Measurements from ENCODE around the gene PPP6R3. TPM values are rescaled to one million over a fixed set of nuclear protein-coding genes. Genes with fewer than 3 reads are reported as not detected.
"Not testable (repeated sequence)": the region's sequence is repeated elsewhere in the genome, so short reads cannot be mapped to it uniquely, and the experiment has no call there.

Gene PPP6R3
- total RNA-seq, 1 donor: 232 TPM

DNA sequence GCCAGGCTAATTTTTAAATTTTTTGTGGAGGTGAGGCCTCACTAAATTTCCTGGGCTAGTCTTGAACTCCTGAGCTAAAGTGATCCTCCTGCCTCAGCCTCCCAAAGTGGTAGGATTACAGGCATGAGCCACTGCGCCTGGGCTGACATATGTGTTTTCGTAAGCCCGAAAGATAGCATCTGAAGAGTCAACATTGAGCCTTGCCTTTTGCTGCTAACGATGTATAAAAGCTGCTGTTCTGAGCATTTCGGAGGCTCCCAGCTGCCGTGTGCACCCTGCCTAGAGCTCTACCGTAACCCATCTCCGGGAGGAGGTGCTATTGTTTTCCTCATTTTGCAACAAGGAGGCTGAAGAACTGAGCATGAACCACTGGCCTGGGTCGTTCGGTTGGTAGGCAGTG is 18.1 kb upstream of the PPP6R3 start:
- Histone ChIP-seq H3K4me3 (ENCODE audit: low read length) (no peak overlapping the region), H3K4me1 (ENCODE audit: insufficient read depth, low read length) (peaks cover 5% of the 10 kb centered on the region), H3K9me3 (ENCODE audit: low read depth, low read length) (no peaks in the 10 kb centered on the region), H3K27me3 (ENCODE audit: insufficient read depth, low read length) (no peaks in the 10 kb centered on the region)

DNA sequence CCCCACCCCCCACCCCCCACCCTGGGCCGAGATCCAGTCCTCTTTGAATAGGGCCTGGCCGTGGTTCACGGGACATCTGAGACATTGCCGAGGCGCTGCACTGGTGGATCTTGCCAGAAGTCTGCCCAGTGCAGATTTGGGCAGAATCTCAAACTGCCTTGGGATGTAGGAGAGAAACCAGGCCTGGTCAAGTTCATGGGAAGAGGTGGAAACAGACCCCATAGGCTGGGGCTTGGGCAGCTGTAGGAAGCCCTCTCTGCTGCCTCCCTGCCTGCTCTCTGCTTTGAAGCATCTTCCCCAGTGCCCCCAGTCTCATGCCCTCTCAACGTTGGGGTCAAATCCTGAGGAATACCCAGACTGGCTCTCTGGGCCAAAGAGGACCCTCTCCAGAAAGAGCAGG is 16.0 kb upstream of the PPP6R3 start:
- H3K9me3 ChIP-seq (ENCODE audit: low read depth, low read length): no peaks in the 10 kb centered on the region
- peaks cover 4% of the 10 kb centered on the region for H3K4me1 ChIP-seq (ENCODE audit: insufficient read depth, low read length)
- H3K27me3 ChIP-seq (ENCODE audit: insufficient read depth, low read length): no peaks in the 10 kb centered on the region
- H3K4me3 ChIP-seq (ENCODE audit: low read length): no peak overlapping the region

DNA sequence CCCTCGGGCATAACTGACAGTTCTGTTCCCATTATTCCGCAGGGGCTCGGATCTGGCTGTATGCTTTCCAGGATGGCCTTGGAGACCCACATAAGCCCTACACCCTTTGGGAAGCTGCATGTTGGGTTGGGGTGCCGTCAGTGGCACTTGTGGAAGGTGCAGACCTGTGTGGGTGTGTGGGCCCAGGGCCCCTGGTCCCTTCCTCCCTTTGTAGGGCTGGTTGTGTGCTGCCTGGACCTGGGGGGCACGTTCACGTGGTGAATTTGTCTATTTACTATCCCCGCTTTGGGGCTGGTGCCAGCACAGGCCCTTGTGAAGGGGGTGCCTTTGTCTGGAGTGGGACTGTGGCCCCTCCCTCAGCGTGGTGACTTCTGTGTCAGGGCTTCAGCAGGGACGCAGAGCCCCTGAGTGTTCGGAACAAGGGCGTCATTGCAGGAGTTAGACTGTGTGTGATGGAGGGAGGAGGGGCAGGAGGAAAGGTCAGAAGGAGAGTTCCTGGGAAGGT is 15.0 kb upstream of the PPP6R3 start:
- Histone ChIP-seq H3K9me3 (ENCODE audit: low read depth, low read length) (no peaks in the 10 kb centered on the region), H3K27me3 (ENCODE audit: insufficient read depth, low read length) (no peaks in the 10 kb centered on the region), H3K4me3 (ENCODE audit: low read length) (no peak overlapping the region), H3K4me1 (ENCODE audit: insufficient read depth, low read length) (peaks cover 4% of the 10 kb centered on the region)

- no peaks in the 10 kb centered on the region for H3K9me3 ChIP-seq (ENCODE audit: low read depth, low read length)
- no peaks in the 10 kb centered on the region for H3K27me3 ChIP-seq (ENCODE audit: insufficient read depth, low read length)
- no peak overlapping the region for H3K4me3 ChIP-seq (ENCODE audit: low read length)
- H3K4me1 ChIP-seq (ENCODE audit: insufficient read depth, low read length): peaks cover 4% of the 10 kb centered on the region
These were observed 14.4 kb upstream of the PPP6R3 start for GRCh38 chr11:68446046-68446725.

- H3K9me3 ChIP-seq (ENCODE audit: low read depth, low read length): no peaks in the 10 kb centered on the region
- peaks cover 4% of the 10 kb centered on the region for H3K4me1 ChIP-seq (ENCODE audit: insufficient read depth, low read length)
- no peaks in the 10 kb centered on the region for H3K27me3 ChIP-seq (ENCODE audit: insufficient read depth, low read length)
- H3K4me3 ChIP-seq (ENCODE audit: low read length): no peak overlapping the region
These were observed 13.3 kb upstream of the PPP6R3 start for GRCh38 chr11:68447015-68447801.

GRCh38 chr11:68447914-68448313 is 12.6 kb upstream of the PPP6R3 start:
- H3K4me3 ChIP-seq (ENCODE audit: low read length); H3K9me3 ChIP-seq (ENCODE audit: low read depth, low read length); H3K27me3 ChIP-seq (ENCODE audit: insufficient read depth, low read length); H3K4me1 ChIP-seq (ENCODE audit: insufficient read depth, low read length): not testable (repeated sequence)

DNA sequence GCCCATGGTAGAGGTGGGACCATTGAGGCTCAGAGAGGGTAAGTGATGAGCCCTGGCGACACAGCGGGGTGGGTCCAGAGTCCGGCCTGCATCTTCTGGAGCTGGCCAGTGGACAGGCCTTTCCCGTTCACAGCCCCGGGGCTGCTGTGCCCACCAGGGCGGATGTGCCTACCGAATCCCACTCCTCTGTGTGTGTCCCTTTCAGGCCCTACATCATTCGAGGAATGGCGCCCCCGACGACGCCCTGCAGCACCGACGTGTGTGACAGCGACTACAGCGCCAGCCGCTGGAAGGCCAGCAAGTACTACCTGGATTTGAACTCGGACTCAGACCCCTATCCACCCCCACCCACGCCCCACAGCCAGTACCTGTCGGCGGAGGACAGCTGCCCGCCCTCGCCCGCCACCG is 11.9 kb upstream of the PPP6R3 start:
- no peaks in the 10 kb centered on the region for H3K9me3 ChIP-seq (ENCODE audit: low read depth, low read length)
- peaks cover 4% of the 10 kb centered on the region for H3K4me1 ChIP-seq (ENCODE audit: insufficient read depth, low read length)
- H3K4me3 ChIP-seq (ENCODE audit: low read length): no peak overlapping the region
- H3K27me3 ChIP-seq (ENCODE audit: insufficient read depth, low read length): no peaks in the 10 kb centered on the region

DNA sequence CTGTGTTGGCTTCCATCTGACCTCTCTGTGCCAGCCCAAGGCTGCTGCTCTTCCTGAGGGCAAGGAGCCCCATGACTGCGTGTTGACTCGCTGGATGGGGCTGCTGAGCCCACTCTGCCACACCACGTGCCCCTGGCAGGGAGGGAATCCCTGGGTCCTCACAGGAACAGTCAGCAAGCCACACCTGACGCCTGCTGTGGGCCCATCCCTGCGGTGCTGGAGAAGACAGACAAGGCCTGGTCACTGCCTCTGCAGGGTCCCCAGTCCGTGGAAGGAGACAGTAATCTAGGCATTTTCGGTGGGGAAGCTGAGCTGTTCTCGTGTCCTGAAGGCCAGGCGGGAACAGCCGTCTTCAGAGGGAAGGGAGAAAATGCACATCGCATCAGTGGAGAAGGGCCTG is 10.6 kb upstream of the PPP6R3 start:
- H3K4me3 ChIP-seq (ENCODE audit: low read length): no peak overlapping the region
- H3K4me1 ChIP-seq (ENCODE audit: insufficient read depth, low read length): peaks cover 4% of the 10 kb centered on the region
- no peaks in the 10 kb centered on the region for H3K9me3 ChIP-seq (ENCODE audit: low read depth, low read length)
- no peaks in the 10 kb centered on the region for H3K27me3 ChIP-seq (ENCODE audit: insufficient read depth, low read length)

- Histone ChIP-seq H3K9me3 (ENCODE audit: low read depth, low read length) (no peaks in the 10 kb centered on the region), H3K4me3 (ENCODE audit: low read length) (no peak overlapping the region), H3K4me1 (ENCODE audit: insufficient read depth, low read length) (peaks cover 4% of the 10 kb centered on the region), H3K27me3 (ENCODE audit: insufficient read depth, low read length) (no peaks in the 10 kb centered on the region)
These were observed 9.8 kb upstream of the PPP6R3 start for GRCh38 chr11:68450711-68451110.

DNA sequence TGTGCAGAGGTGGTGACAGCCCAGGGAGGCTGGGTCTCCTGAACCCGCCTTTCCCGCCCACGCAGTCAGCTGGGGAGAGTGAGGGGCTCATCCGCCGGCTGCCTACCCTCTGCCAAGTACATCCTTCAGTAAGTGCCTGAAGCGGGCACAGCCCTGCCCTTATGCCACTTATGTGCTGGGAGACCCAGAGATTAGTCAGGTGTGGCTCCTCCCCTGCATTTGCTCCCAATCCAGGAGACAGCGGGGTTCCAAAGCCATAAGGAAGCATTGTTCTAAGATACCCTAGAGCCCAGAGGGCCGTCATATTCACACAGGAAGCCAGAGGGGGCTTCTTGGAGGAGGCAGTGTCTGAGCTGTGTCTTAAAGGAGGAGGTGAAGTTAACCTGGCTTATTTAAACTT is 5.8 kb upstream of the PPP6R3 start:
- Histone ChIP-seq H3K9me3 (ENCODE audit: low read depth, low read length) (no peaks in the 10 kb centered on the region), H3K4me1 (ENCODE audit: insufficient read depth, low read length) (peaks cover 5% of the 10 kb centered on the region), H3K4me3 (ENCODE audit: low read length) (no peak overlapping the region), H3K27me3 (ENCODE audit: insufficient read depth, low read length) (no peaks in the 10 kb centered on the region)

DNA sequence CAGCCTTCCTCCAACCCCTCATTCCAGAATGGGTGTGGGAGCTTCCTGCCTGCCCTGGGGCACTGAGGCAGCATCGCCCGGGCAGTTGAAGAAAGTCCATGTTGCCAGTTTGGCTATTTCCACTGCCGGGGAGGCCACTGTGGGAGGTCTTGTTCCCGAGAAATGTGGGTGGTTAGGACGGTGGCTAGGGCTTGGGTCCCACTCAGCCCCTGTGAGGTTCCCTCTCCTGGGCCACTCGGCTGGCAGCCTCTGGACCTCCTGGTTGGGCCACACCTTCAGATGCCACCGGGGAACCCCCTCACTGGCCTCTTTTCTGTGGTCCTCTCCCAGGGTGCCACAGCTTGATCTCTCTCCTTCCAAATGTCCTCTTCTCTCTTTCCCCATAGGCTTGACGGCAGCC is 5.1 kb upstream of the PPP6R3 start:
- no peaks in the 10 kb centered on the region for H3K27me3 ChIP-seq (ENCODE audit: insufficient read depth, low read length)
- H3K4me3 ChIP-seq (ENCODE audit: low read length): no peak overlapping the region
- no peaks in the 10 kb centered on the region for H3K9me3 ChIP-seq (ENCODE audit: low read depth, low read length)
- peaks cover 7% of the 10 kb centered on the region for H3K4me1 ChIP-seq (ENCODE audit: insufficient read depth, low read length)

DNA sequence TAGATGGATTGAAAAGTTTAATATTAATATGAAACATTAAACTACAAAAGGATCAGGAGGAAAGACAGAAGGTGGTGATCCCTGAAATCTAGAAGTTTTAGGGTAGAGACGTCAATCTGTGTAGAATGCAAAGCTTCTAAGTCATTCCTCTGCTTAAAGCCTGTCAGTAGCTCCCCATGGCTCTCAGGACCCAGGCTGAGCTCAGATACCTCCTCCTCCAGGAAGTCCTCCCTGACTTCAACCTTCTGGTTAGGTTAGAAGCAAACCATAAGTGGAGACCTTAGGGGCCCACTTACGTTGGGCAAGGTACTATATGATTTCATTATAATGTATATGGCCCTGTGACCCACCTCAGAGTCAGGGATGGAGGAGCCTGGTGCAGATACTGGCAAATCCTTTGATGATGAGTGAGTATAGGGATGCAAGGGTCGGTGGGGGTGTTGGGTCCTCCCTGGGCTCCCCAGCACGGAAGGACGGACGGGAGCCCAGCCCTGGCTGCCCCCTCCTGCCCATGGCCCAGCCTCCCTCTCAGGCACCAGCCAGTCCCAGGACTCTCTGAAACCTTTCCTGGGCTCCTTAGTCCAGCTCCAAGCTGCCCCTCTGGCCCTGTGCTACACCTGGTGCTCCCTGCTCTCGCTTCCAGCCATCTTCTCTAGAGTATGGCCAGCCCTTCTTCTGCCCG is 3.2 kb upstream of the PPP6R3 start:
- no peaks in the 10 kb centered on the region for H3K27me3 ChIP-seq (ENCODE audit: insufficient read depth, low read length)

DNA sequence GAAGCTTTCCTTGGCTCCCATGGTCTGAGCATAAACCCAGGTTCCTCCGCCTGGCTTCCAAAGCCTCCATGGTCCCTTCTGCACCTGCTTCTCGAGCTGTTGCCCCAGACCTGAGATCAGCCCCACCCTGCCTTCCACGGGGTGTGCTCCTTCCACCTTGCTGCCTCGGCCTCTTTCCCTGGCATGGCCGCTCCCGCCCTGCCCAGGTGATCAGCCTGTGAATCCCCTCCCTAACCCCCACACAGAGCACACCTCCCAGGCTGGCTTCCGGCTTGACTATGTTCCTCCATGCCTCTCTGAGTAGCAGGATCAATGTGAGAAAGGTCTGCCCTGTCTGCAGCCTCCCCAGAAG is 2.7 kb upstream of the PPP6R3 start:
- H3K4me1 ChIP-seq (ENCODE audit: insufficient read depth, low read length): peaks cover 22% of the 10 kb centered on the region
- no peaks in the 10 kb centered on the region for H3K9me3 ChIP-seq (ENCODE audit: low read depth, low read length)

More for the DNA sequence above, 3.2 kb upstream of the PPP6R3 start:
- H3K9me3 ChIP-seq (ENCODE audit: low read depth, low read length): no peaks in the 10 kb centered on the region
- H3K4me3 ChIP-seq (ENCODE audit: low read length): no peak overlapping the region
- peaks cover 16% of the 10 kb centered on the region for H3K4me1 ChIP-seq (ENCODE audit: insufficient read depth, low read length)

DNA sequence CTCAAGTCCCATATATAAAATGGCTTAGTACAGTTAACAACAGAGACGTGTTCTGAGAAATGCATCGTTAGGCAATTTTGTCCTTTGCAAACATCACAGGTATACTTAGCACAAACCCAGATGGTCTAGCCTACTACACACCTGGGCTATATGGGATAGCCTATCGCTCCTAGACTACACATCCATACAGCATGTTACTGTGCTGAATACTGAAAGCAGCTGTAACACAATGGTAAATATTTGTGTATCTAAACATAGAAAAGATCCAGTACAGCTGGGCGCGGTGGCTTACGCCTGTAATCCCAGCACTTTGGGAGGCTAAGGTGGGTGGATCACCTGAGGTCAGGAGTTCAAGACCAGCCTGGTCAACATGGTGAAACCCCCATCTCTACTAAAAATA is 2.2 kb upstream of the PPP6R3 start:
- not testable (repeated sequence) for H3K9me3 ChIP-seq (ENCODE audit: low read depth, low read length); H3K4me3 ChIP-seq (ENCODE audit: low read length); H3K27me3 ChIP-seq (ENCODE audit: insufficient read depth, low read length)
- H3K4me1 ChIP-seq (ENCODE audit: insufficient read depth, low read length): peaks cover 26% of the 10 kb centered on the region

More for the DNA sequence above, 2.7 kb upstream of the PPP6R3 start:
- Histone ChIP-seq H3K4me3 (ENCODE audit: low read length) (no peak overlapping the region), H3K27me3 (ENCODE audit: insufficient read depth, low read length) (no peaks in the 10 kb centered on the region)
